HG03196 (cell line): ENCODE results near the gene SBF2.

Experiments
- ATAC-seq: cut with Tn5 transposase; IDR thresholded peaks from one replicate; pipeline ENCODE4 v1.9.1; 2021; ENCODE audit not compliant: unreplicated experiment

SBF2 gene

DNA sequence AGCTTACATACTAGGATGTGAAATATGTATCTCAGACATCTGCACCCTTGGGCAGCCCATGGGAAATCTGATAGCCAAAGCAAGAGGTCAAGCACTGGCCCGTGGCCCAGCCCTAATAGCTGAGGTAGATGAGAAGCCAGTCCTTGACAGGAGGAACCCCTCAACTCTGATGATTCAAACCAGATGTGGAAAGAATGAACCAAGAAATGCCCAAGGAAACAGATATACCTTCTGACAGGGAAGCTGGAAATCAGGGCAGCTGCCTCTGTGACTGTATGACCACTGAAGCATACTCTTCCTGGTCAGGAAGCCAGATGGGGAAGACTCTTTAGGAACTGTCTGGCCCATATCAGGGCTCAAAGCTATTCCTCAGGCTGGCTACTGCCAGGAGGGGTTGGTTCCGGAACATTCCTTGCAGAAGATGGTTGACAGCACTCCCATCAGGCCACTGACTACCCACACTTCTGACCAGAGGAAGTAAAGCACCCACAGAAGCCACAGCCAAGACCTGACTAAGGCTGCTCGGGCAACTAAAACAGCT lies 506.0 kb downstream of the SBF2 start:
- ATAC-seq = no peak

DNA sequence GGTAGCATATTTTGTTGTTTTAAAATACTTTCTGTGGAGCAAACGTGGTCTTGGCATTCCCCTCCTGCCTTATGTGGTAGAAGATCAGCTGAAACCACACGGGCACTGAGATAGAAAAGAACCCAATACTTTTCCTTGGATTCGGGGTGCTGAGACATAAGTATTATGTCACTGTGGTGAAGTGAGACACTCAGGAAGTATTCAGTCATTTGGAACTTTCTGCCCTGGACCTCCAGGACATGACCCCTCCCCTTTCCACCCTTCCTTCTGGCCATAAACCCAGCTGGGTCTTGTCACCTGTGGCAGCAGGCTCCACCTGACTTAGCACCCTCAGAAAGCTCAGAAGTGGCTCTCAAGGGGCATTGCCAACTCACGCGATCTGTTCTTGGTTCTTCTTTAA lies 506.8 kb downstream of the SBF2 start:
- no peak for ATAC-seq

DNA sequence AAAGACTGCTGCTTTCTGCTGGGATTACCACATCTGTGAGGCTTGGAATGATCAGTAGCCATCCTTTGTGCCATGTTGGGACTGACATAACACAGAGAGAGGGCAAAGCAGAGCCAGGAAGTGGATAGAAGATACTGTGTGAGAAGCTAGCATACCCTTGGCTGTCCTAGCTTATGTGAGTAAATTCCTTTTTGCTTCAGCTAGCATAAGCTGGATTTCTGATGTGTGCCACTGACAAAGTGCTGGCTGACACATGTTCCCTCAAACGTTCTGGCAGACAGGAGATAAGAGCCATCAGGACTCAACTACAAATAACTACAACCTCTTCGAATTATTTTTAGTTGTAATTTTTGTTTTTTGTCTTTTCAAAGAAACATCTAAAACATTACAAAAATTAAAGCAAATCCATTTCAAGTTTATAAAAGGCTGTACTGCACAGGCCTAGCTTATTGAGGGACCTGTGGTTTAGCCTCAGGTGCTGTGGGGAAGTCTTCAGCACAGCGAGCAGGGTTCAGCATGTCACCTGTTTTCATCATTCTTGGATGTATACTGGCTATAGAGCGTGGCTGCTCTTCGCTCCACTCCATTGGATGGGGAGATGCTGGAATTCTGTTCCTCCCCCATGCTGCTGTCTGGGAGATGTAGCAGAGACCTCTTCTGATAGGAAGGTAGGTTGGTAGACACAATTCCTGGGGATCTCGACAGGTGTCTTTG lies 509.3 kb downstream of the SBF2 start:
- ATAC-seq = no peak

DNA sequence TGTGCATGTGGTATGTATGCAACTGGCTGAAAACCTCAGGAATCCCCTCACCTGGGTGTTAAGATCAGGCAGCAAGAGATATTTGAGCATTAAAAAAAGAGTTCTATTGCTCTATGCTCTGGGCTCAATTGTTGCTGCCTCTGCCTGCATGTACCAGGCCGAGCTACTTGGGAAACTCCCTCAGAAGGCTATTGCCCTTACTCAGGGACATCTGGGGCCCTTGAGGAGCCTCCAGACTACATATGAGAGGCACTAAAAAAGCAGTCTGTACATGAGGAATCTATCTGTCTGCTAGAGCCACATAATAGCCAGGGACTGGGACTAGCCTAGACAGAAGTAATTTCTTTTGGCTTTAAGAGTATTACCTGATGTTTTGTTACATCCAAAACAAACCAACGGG lies 510.0 kb downstream of the SBF2 start:
- no peak for ATAC-seq

DNA sequence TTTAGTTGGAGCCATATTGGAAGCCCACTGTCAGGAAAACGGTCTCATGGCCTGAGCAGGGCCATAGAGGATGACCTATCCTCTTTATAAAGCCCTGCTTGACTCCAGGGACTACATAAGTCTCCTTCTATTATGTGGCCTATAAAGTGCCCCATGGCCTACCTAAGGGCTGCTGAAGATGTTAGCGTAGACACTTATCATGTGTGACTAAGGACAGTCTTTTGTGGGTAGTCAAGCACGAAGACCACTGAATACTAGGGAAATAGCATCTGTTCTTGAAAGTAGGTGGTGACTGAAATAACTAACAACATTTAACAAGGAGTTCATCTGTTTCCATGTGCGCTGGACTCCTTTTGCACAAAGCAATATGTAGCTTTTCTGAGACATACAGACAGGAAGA lies 513.1 kb downstream of the SBF2 start:
- ATAC-seq = no peak

DNA sequence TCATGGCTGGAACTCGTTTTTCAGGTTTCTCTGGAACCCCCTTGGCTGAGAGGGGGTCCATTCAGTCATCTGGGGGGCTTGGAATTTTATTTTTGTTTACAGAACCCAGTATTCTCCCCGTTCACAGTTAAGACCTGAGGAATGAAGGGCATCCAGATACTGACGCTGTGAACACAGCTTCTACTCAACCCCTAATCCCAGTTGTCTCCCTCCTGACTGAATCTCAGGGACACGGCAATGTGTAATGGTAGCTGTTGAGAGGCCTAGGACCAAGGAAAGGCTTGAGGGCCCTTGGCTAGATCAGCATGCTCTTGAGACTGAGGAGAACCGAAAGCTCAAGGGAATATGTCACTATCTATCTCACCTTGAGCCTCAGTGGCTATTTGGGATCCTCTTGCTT lies 516.5 kb downstream of the SBF2 start:
- ATAC-seq = no peak

DNA sequence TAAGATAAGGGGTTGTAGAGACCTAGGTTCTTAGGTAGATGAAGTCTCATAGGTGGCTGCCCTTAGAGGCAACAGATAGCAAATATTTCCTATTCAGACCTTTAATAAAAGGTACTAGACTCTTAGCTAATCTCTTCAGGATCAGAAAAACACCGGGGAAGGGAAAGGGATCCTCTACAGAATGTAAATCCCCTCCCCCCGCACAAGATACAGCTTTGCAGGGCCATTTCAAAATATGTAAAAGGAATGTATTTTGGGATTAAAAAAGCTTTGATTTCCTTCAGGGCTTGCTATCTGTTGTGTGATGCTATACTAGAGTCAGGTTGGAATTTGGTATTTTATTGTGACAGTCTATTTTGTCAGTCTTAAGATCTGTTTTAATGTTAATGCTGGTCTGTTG lies 517.0 kb downstream of the SBF2 start:
- ATAC-seq = no peak

DNA sequence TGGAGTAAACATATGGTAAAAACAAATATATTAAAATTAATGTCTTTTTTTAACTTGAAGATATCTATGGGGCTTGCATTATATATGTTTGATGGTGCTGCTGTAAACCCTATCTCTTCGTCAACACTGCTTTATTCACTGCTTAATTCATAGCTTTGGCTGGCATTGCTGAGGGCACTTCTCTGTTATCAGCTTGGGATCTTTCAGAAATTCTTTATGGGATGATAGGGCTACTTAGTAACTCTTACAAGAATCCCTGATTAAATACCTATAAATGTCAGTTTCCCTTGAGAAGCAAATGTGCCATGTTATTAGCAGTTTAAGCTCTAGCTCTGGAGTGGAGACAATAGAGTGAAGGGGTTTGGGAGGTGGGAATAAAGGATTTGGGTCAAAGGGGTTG lies 517.8 kb downstream of the SBF2 start:
- ATAC-seq = no peak

DNA sequence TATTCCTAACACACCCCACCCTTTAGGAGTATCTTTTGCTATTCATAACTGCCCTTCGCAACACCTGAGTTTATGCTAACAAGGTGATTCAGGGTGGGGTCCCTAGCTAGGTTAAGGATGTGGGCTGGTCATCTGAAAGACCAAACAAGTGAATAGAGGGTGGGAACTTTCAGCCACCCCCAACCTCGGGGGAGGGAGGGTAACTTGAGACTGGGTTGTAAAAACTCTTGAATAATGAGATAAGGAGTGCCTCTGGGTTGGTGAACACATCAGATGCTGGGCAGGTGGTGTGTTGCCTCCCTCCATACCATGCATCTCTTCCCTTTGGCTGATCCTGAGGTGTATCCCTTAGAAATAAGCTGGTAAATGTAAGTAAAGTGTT lies 518.6 kb downstream of the SBF2 start:
- no peak for ATAC-seq

DNA sequence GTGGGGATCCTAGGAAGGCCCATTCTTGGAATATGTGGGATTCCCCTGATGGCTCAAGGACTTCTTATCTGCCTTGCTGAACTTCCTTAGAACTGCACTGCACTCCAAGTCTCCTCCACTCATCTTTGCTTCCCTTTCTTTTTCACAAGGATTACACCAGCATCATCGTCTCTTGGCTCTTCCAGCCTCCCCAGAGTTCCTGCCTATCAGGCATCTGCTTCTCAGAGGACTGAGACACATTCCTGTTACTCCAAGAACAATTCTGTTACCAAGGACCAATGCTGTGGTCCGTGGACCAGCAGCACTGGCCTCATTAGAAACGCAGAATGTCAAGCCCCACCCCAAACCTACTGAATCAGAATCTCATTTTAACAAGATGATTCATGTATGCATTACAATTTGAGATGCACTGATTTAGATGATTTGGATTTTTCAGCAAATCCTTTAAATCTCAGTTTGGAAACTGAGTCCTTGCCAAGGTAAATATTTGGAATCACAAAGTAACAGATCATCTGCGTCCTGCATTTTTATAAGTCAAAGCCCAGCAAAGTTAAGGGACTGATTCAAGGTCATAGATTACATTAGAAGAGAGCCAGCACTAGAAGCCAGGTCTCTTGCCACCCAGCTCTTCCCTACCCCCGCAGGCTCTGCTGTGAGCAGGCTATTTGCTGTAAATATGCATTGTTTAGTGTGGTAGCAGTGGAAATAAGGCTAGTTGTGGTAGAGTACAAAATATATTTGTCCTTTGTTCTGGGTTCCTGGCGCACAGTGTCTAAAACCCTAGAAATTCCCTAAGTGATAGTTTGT lies 519.2 kb downstream of the SBF2 start:
- no peak for ATAC-seq

DNA sequence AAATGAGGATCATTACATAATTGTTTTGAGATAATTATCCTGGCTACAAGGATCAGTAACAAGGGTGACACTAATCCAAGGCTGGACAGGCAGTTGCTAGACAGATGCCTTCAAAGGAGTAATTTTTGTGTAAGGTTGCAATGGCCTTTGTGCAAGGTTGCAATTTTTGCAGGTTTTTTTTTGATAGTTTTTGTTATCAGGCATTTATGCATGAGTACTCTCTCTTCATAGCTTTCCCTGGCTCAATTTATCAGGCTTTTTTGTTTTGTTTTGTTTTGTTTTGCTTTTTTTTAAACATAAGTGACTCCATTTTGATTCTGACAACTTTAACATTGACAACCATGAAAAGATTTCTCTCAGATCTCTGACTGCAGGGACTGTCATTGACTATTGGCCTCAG lies 519.9 kb downstream of the SBF2 start:
- no peak for ATAC-seq

DNA sequence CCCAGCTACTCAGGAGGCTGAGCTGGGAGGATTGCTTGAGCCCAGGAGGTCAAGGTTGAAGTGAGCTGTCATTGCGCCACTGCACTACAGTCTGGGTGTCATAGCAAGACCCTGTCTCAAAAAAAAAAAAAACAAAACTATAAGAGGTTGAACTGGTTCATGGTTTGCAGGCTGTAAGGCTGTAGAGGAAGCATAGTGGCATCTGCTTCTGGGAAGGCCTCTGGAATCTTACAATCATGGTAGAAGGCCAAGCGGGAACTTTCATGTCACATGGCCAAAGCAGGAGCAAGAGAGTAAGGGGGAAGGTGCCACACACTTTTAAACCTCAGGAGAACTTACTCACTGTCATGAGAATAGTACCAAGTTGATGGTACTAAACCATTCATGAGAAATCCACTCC lies 520.5 kb downstream of the SBF2 start:
- ATAC-seq = no peak

DNA sequence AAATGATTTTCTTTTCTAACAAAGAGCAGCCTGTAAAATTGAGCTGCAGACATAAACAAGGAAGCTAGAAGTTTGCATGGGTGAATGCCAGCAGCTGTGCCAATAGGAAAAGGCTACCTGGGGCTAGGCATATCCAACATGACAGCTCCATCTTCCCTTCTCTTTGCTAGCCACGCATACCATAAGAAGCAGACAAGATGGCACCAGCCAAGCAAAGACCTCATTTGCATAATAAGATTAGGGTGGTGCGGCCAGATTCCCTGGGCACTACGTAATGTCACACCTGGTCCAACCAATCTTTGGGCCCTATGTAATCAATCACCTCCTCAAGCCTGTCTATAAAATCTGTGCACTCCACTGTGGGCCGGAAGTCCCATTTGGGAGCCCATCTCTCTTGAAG lies 521.8 kb downstream of the SBF2 start:
- no peak for ATAC-seq

DNA sequence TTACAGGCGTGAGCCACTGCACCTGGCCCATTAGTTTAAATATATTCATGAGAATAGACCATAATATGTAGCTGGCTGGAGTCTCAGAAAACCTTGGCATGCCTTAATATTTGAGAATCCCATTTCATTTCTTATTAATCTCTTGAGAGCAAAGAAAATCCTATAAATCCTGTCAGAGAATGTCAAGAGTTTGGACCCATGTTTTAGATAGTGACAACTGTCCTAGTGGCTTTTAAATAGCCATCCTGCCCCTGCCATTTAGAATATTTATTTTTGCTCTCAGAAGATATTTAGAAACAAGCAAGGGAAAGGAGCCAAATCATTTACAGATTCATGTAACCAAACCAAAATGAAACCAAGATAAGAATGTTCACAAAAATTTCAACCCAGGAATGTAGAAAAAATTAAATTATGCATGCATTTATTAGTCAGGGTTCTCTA lies 522.9 kb downstream of the SBF2 start:
- ATAC-seq = no peak

DNA sequence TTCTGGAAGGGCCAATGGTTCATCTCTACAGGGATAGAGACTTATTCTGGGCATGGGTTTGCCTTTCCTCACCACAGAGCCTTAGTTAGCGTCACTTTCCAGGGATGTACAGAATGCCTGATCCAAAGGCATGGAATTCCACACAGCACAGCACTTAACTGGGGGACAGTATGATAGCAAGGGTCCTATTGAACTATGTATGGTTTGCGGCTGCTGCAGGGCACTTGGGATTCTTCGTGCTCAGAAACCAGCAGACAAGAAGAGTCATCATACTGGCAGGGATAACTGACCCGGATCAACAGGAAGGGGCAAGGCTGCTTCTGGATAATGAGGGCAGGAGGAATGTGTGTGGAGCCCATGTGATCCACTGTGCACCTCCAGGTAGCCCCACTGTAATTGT lies 524.4 kb downstream of the SBF2 start:
- ATAC-seq = no peak

DNA sequence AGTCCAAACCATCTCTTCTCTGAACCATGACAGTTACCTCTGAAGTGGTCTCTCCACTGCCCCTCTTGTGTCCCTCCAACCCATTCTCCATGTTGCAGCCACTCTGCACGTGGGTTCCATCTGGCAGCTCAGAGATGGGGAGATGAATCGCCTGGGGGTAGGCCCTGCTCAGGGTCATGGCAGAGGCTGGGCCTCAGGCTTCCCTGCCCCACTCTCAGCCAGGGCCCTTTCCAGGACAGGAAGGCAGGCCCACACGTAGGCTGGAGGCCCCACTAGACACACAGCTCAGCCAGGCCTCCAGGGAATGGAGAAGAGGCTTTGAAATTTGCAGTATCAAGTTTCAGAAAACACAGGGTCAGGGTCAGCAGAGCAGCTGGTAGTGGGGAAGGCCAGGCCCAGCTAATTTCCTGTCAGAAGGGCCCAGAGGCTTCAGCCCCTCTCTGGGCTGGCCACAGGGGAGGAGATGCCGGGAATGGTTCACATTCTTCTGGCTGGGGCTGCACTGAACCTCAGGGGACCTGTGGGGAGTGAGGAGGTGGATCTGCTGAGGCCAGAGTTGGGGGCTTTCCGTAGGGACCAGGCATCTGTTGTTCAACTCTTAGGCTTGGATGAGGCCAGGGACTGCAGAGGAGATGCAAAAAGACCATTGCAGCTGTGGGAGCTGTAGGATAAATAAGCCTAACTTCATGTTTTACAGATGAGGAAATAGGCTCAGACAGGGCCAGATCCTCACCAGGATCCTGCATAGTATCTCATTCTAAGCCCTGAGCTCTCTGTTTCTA lies 528.5 kb downstream of the SBF2 start:
- ATAC-seq = no peak

DNA sequence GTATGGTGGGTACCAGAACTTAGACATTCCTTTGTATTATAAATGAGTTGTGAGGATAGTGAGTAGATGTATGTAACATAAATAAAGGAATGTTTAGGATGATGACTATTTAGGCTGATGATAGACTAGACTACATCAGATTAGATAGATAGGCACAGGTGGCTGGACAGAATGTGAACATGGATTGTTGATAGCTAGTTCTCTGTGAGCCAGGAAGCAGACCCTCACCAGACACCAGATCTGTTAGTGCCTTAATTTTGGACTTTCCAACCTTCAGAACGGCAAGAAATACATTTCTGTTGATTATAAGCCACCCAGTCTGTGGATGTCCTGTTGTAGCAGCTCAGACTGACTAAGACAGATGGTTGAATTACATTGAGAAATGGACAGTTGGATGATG lies 530.7 kb downstream of the SBF2 start:
- ATAC-seq = no peak

DNA sequence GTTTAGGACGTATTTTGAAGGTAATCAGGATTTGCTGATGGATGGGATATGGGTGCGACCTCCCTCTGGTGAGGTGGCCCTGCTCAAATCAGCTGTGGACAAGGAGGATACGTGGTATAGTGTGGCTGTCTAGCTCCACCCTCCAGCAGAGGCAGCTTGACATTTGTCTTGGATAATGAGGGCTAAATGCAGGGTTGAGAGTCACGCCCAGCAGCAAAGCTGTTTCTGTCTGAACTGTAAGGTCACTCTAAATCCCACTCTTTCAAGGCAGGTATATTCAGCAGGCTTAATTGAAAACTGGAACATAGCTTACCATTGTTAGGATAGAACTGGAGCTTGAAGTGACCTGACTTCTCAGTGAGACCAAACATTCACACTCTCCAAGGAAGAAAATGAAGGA lies 531.5 kb downstream of the SBF2 start:
- no peak for ATAC-seq

DNA sequence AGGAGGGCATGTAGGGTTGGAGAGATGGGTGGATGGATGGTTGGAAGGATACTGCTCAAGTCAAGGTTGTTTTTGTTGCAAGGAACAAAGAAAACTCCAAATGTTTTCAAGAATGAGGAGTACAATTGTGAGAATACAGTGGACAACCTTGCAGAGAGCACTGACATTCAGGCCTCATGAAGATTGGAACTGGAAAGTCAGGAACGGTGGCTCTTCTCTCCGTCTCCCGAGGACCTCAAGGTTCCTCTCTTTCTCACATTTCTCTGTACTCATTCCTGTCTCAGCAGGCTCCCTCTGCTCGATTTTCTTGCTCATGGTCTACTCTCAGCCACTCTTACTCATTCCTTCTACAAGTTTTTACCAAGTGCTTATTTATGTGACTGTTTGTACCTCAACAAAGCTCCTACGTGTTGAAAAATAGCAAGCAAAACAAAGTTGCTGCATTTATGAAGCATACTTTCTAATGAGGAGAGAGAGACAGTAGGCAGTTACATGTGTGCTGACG lies 532.5 kb downstream of the SBF2 start:
- ATAC-seq = no peak

DNA sequence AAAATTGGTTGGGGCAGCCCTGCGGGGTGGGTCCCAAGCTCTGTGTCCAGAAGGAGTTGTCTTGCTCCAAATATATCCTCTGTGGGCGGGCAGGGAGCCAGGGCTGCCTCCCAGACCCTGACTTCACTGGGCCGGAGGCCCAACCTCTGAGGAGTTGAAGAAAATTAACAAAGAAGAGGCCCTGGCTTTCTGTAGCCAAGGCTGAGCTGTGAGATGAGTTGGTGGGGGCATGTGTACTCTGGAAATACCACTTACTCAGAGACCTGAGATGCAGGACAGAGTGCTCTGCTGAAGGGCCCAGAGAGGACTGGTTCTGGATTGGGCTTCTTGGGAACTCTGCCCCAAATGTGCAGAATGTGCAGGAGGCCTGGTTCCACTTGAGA lies 533.8 kb downstream of the SBF2 start:
- ATAC-seq = no peak

DNA sequence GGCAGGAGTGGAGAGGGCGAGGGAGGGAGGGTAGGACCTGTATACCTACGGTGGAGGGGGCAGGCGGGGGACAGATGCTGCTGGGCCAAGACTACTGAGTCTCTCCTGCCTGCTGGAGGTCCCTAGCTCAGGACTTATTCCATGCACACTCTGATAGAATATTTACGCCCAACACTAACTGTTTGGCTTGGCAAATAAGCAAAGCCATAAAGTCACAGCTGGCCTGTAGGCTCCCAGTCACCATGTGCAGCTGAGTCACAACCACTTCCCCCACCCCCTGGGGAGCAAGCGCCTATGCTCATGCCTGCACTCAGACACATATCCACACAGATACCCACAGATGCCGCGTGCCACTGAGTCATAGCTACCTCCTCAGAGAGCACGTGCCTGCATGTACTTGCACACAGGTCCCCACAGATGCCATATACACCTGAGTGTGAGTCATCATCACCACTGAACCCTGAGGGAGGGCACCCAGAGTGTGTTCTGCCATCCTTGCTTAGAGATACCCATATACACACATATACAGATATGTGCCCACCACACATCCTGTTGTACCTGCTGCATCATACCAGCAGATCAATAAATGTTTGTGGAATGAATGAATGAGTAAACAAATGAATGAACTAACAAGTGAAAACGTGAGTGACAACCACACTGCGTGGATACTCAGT lies 534.4 kb downstream of the SBF2 start:
- ATAC-seq = peak; percentile 47
